ENCODE measurements around the gene CASTOR1.

The CASTOR1 gene

DNA sequence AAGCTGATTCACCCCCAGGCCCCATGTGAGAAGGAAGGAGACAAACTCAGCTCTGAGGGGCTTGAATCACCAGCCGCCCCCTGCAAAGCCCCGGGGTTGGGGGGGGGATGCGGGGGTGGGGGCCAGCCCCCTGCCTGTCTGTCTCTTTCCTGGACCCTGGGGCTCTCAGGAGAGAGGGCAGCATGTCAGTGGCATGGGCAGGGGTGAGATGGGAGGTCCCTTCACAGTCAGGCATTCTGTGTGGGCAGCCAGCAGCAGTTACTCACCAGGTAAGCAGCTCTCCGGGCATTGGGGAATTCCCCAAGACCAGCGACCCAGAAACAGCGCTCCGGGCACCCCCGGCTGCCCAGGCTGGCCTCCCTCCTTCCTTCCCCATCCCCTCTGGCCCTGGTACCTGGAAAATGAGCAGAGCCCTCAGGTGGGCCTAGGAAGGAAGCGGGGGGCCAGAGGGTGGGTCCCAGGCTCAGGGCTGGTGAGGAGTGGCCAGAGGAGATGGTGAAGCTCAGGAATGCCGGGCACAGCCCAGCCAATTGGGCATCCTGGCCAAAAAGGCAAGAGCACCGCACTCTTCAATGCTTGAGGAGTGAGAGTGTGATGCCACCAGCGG is 38.5 kb downstream of the CASTOR1 start:
- no peaks in the 10 kb centered on the region for H3K9me3 ChIP-seq (ENCODE audit: control insufficient read depth, insufficient read depth, low read length)
- no peak overlapping the region for H3K9ac ChIP-seq (ENCODE audit: low read depth, low read length)
- H3K4me1 ChIP-seq (ENCODE audit: control insufficient read depth, insufficient read depth, low read length) = peaks cover 8% of the 10 kb centered on the region
- no peaks in the 10 kb centered on the region for H3K36me3 ChIP-seq (ENCODE audit: control insufficient read depth, insufficient read depth, low read length)
- no peaks in the 10 kb centered on the region for H3K27me3 ChIP-seq (ENCODE audit: control insufficient read depth, insufficient read depth, low read length)
- H3K4me3 ChIP-seq (ENCODE audit: low read depth, low read length) = no peak overlapping the region

DNA sequence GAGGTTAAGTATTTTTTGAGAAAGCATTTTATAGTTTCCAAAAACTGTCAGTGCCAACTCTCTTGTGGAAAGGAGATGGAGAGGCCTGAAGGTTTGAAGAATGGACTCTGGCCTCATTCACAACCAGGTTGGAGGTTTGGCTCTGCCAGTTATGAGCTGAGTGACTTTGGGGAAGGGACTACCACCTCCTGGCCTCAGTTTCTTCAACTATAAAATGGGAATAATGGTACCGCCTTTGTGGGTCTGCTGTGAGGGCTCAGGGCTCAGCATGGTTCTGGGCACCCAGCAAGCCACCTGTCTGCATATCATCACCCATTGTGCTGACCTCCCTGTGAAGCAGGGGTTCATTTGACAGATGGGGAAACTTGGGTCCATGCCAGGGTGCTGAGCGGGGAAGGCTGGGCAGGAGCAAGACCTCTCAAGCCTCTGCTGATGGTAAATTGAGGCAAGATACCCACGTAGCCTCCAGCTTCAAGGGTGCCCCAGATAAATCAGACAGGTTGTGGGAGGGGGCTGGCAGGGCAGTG is 39.2 kb downstream of the CASTOR1 start:
- Histone ChIP-seq H3K36me3 (ENCODE audit: control insufficient read depth, insufficient read depth, low read length) (no peaks in the 10 kb centered on the region), H3K4me1 (ENCODE audit: control insufficient read depth, insufficient read depth, low read length) (peaks cover 8% of the 10 kb centered on the region), H3K9ac (ENCODE audit: low read depth, low read length) (no peak overlapping the region), H3K27me3 (ENCODE audit: control insufficient read depth, insufficient read depth, low read length) (no peaks in the 10 kb centered on the region), H3K9me3 (ENCODE audit: control insufficient read depth, insufficient read depth, low read length) (no peaks in the 10 kb centered on the region), H3K4me3 (ENCODE audit: low read depth, low read length) (no peak overlapping the region)

DNA sequence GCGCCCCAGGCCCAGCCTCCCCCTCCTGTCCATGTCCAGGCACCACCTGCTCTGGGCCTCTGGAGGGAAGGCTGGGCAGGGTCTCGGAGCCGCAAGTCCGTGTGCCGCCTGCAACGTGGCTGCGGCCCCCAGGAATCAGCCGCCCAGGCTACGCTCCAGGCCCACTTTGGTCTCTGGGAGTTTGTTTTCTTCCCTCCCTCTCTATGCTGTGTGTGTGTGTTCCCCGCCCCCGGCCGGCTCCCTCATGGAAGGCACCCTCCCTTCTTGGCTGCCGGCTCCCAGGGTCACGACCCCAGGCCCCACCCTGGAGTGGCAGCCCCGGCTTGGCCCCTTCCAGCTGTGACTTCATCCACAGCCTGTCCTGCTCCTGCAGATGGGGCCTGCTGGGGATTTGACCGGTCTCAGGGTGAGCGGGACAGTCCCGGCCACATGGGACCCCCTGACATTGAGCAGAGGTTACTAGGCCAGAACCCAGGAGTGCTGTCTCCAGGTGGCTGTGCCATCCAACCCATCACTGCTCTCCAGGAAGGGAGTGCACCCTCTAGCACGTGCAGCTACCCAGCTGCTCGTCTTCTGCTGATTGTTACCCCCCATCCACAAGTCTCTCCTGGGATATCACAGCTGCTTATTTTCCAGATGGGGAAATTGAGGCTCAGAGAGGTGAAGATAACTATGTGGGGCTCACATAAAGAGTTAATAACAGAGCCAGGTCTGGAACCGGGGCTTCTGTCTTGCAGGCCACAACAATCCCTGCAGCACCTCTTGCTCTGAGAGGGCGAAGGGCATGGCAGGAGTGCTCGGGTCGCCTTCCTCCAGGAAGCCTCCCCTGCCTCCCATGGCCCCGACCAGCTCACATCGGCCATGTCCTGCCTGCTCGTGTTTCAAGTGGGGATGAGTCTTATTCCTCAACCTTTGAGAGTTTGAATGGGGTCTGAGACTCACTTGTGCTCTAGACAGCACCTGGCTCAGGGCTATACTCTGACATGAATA is 40.0 kb downstream of the CASTOR1 start:
- no peak overlapping the region for H3K4me3 ChIP-seq (ENCODE audit: low read depth, low read length)
- no peaks in the 10 kb centered on the region for H3K36me3 ChIP-seq (ENCODE audit: control insufficient read depth, insufficient read depth, low read length)
- H3K9ac ChIP-seq (ENCODE audit: low read depth, low read length) = no peak overlapping the region
- peaks cover 8% of the 10 kb centered on the region for H3K4me1 ChIP-seq (ENCODE audit: control insufficient read depth, insufficient read depth, low read length)
- no peaks in the 10 kb centered on the region for H3K27me3 ChIP-seq (ENCODE audit: control insufficient read depth, insufficient read depth, low read length)
- no peaks in the 10 kb centered on the region for H3K9me3 ChIP-seq (ENCODE audit: control insufficient read depth, insufficient read depth, low read length)

DNA sequence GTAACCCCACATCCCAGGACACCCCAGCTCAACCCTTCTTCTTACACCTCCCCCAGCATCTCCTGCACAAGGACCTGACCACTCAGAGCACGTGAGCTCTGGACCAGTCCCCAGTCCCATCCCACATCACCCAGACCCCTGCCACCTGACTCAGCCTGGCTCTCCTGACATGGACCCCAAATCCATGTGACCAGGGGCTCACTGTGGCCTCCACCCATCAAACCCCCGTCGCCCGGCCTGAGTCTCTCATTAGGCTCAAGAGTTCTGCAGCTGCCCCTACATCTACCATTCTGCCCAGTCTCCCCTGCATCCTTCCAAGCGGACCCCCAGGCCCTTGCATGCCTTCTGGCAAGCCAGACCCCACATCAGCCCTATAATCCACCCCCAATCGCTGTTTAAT is 40.8 kb downstream of the CASTOR1 start:
- no peak overlapping the region for H3K4me3 ChIP-seq (ENCODE audit: low read depth, low read length)
- H3K36me3 ChIP-seq (ENCODE audit: control insufficient read depth, insufficient read depth, low read length) = peaks cover 5% of the 10 kb centered on the region
- H3K27me3 ChIP-seq (ENCODE audit: control insufficient read depth, insufficient read depth, low read length) = no peaks in the 10 kb centered on the region
- peaks cover 8% of the 10 kb centered on the region for H3K4me1 ChIP-seq (ENCODE audit: control insufficient read depth, insufficient read depth, low read length)
- H3K9me3 ChIP-seq (ENCODE audit: control insufficient read depth, insufficient read depth, low read length) = no peaks in the 10 kb centered on the region
- H3K9ac ChIP-seq (ENCODE audit: low read depth, low read length) = no peak overlapping the region

DNA sequence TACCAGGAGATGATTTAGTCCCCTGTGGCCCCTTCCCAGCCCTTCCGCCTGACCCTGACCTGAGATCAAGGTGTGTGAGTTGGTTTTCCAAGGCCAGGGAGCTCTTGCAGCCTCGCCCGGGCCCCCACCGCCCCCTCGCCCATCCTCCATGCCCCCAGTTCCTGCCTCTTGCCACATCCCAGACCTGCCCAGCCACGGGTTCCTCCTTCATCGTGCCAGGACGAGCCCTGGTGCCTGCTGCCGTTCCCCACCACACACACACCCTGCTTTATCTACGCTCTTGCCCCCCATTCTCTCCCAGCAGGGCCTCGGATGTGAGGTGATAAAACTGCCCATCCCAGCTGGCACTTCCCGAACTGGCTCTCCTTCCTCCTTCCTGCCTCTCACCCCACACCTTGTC is 41.3 kb downstream of the CASTOR1 start:
- Histone ChIP-seq H3K27me3 (ENCODE audit: control insufficient read depth, insufficient read depth, low read length) (no peaks in the 10 kb centered on the region), H3K4me3 (ENCODE audit: low read depth, low read length) (no peak overlapping the region), H3K36me3 (ENCODE audit: control insufficient read depth, insufficient read depth, low read length) (peaks cover 7% of the 10 kb centered on the region), H3K9ac (ENCODE audit: low read depth, low read length) (no peak overlapping the region), H3K4me1 (ENCODE audit: control insufficient read depth, insufficient read depth, low read length) (peaks cover 6% of the 10 kb centered on the region), H3K9me3 (ENCODE audit: control insufficient read depth, insufficient read depth, low read length) (no peaks in the 10 kb centered on the region)

DNA sequence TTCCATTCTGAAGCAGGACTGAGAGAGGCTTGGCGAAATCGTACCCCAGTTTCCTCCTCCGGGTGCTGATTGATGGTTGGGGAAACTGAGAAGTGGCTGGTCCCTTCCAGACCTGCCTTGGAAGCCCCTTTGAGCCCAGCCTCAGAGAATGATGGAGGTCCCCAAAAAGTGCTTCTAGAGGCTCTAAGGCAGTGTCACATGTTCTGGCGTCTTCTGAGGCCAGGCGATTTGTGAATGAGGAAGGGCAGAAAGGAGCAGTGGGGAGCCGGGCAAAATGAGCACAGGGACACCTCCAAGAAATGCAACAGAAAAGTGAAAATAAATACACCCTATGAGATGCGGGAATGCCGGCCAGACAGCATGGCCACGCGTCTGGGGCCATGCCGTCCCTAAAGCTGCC is 41.7 kb downstream of the CASTOR1 start:
- Histone ChIP-seq H3K4me1 (ENCODE audit: control insufficient read depth, insufficient read depth, low read length) (peaks cover 2% of the 10 kb centered on the region), H3K9ac (ENCODE audit: low read depth, low read length) (no peak overlapping the region), H3K4me3 (ENCODE audit: low read depth, low read length) (no peak overlapping the region), H3K9me3 (ENCODE audit: control insufficient read depth, insufficient read depth, low read length) (no peaks in the 10 kb centered on the region), H3K36me3 (ENCODE audit: control insufficient read depth, insufficient read depth, low read length) (peaks cover 11% of the 10 kb centered on the region), H3K27me3 (ENCODE audit: control insufficient read depth, insufficient read depth, low read length) (no peaks in the 10 kb centered on the region)

DNA sequence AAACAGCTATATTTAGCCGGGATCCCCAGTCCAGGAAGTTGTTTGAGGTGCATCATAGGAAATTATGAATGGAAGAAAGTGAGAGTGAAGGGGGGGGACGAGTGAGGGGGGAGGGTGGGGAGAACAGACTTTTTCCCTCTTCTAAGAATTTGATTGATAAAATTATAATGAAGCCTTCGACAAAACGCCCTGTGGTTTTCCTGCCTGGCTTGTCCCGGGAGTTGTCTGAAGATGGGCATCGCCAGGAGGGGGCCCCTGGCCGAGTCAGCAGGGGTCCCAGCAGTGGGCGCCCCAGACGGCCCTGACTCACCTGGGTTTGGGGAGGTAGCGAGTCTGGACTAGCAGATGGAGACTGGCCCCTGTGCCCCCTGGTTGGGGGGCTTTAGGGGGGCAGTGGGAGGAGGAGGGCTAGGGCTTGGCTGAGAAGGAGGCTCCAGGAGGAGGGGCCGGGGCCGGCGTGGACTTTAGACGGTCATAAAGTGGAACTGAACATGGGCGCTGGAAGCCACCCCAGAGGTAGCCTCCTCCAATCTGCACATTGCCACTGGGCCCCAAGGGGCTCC is 42.4 kb downstream of the CASTOR1 start:
- no peaks in the 10 kb centered on the region for H3K4me1 ChIP-seq (ENCODE audit: control insufficient read depth, insufficient read depth, low read length)
- no peaks in the 10 kb centered on the region for H3K9me3 ChIP-seq (ENCODE audit: control insufficient read depth, insufficient read depth, low read length)
- H3K36me3 ChIP-seq (ENCODE audit: control insufficient read depth, insufficient read depth, low read length) = peaks cover 18% of the 10 kb centered on the region
- peak overlapping the region; percentile 67 for H3K4me3 ChIP-seq (ENCODE audit: low read depth, low read length)
- no peaks in the 10 kb centered on the region for H3K27me3 ChIP-seq (ENCODE audit: control insufficient read depth, insufficient read depth, low read length)
- H3K9ac ChIP-seq (ENCODE audit: low read depth, low read length) = no peak overlapping the region

DNA sequence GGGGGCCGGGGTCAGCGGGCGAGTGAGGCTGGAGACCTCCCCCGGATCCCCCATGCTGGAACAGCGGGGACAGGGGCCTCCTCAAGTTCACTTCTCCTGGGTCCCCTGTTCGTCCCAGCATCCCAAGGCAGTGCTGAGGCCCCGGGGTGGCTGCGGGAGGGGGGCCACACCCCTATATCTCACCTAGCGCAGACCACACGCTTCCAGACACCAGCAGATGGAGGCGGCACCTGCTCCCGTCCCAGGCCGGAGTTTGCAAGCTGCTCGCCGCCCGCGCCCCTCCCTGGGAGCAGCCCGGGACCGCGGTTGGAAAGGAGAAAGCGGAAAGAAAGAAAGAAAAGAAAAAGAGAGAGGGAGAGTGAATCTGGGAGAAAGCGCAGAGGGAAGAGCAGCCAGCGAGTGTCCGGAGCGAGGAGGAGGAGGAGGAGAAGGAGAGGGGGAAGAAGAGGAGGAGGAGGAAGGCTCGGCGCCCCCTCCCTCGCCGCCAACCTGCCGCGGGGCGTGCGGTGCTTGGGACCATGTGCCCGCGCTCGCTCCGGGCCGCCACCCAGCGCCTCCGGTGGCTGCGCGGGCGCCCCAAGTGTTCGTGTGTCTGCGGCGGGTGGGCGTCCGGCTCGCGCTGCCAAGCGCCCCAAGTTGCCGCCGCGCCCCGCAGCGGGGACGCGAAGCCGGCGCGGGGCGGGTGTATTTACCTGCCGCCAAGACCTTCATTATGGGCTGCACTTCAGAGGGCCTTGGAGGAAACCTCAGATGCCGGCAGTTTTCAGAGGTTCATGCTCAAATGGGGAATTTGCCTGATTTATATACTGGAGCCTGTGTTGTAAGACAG is 43.1 kb downstream of the CASTOR1 start, which contains the start of gene LIF:
Gene LIF, minus strand, starts transcription at position 775 of the 829 bp plus-strand sequence. Its CDS starts 64 bp downstream, at position 711.
- Histone ChIP-seq H3K9me3 (ENCODE audit: control insufficient read depth, insufficient read depth, low read length) (no peaks in the 10 kb centered on the region), H3K4me1 (ENCODE audit: control insufficient read depth, insufficient read depth, low read length) (no peaks in the 10 kb centered on the region), H3K9ac (ENCODE audit: low read depth, low read length) (peak within 1 kb of the TSS; percentile 54)

DNA sequence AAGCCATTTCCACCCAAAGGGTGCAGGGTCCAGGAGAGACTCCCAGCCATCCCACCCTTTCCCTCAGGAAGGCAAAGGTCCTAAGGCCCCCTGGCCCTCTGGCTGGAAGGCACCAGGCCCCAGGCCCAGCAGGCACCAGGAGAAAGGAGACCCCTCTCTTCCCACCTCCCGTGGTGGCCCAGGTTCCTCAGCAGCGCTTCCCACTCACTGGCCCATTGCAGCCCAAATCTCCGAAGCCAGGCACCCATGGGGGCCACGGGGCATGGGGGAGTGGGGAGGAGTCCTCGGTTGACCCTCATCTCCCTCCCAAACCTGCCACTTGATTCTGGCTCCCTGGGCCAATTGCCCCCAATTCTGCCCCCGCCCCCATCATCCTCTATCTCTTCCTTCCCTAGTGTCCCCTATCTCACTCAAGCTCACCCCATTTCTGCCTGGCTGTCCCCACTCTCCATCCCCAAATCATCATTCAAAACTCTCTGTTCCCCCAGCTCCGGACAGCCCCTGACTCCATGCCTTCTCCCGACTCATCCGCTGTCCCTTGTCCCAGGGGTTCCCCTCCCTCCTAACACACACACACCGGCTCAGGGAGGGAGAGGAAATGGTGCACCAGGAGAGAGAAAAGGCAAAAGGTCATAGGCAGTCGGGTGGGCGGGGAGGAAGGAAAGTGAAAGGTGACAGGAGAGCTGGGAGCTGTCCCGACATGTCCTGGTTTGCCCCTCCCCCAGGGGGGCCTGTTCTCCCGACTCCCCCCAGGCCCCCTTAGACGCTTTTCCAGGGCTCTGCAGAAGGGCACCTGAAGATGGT is 43.9 kb downstream of the CASTOR1 start:
- H3K36me3 ChIP-seq (ENCODE audit: control insufficient read depth, insufficient read depth, low read length) = peaks cover 23% of the 10 kb centered on the region
- H3K4me3 ChIP-seq (ENCODE audit: low read depth, low read length) = peak overlapping the region; percentile 67
- no peaks in the 10 kb centered on the region for H3K27me3 ChIP-seq (ENCODE audit: control insufficient read depth, insufficient read depth, low read length)
- H3K9ac ChIP-seq (ENCODE audit: low read depth, low read length) = peak overlapping the region; percentile 54
- no peaks in the 10 kb centered on the region for H3K4me1 ChIP-seq (ENCODE audit: control insufficient read depth, insufficient read depth, low read length)
- H3K9me3 ChIP-seq (ENCODE audit: control insufficient read depth, insufficient read depth, low read length) = no peaks in the 10 kb centered on the region

More for the DNA sequence above, 43.1 kb downstream of the CASTOR1 start, which contains the start of gene LIF:
- H3K27me3 ChIP-seq (ENCODE audit: control insufficient read depth, insufficient read depth, low read length) = no peaks in the 10 kb centered on the region
- H3K36me3 ChIP-seq (ENCODE audit: control insufficient read depth, insufficient read depth, low read length) = peaks cover 21% of the 10 kb centered on the region
- peak within 1 kb of the TSS; percentile 67 for H3K4me3 ChIP-seq (ENCODE audit: low read depth, low read length)

DNA sequence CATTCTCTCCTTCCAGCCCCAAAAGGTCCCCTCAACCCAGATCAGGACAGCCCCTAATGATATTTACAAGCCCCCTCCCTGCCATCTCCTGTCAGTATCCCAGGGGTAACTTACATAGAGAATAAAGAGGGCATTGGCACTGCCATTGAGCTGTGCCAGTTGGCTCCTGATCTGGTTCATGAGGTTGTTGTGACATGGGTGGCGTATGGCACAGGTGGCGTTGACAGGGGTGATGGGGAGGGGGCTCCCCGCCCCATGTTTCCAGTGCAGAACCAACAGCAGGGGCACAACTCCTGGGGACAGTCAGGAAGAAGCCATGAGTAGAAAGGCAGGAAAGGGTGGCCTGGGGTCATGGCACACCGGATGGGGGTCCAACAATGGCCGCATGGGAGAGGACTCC is 44.7 kb downstream of the CASTOR1 start:
- Histone ChIP-seq H3K27me3 (ENCODE audit: control insufficient read depth, insufficient read depth, low read length) (no peaks in the 10 kb centered on the region), H3K9ac (ENCODE audit: low read depth, low read length) (no peak overlapping the region), H3K9me3 (ENCODE audit: control insufficient read depth, insufficient read depth, low read length) (no peaks in the 10 kb centered on the region), H3K4me1 (ENCODE audit: control insufficient read depth, insufficient read depth, low read length) (no peaks in the 10 kb centered on the region), H3K4me3 (ENCODE audit: low read depth, low read length) (peak overlapping the region; percentile 18), H3K36me3 (ENCODE audit: control insufficient read depth, insufficient read depth, low read length) (peaks cover 23% of the 10 kb centered on the region)
